HuH-7.5 (cell line): Measurements from ENCODE around the gene DLG4.

Source experiments
- DNase-seq: peaks from one replicate; pipeline ENCODE4 v3.0.0; 2011; ENCODE audit warnings: low spot score

DLG4 gene

GRCh38 chr17:7229504-7229903 is 9.9 kb upstream of the DLG4 start:
- DNase-seq: no peak

GRCh38 chr17:7228920-7229319 is 9.3 kb upstream of the DLG4 start:
- no peak for DNase-seq

- no peak for DNase-seq
Observed at GRCh38 chr17:7226721-7227710, 7.4 kb upstream of the DLG4 start.

- DNase-seq: no peak
Observed at GRCh38 chr17:7225711-7226331, 6.2 kb upstream of the DLG4 start.

GRCh38 chr17:7224661-7225111 is 5.0 kb upstream of the DLG4 start:
- DNase-seq: no peak

- no peak for DNase-seq
Observed at GRCh38 chr17:7224110-7224509, 4.5 kb upstream of the DLG4 start.

GRCh38 chr17:7223375-7223774 is 3.7 kb upstream of the DLG4 start:
- DNase-seq: no peak

GRCh38 chr17:7222972-7223292 is 3.3 kb upstream of the DLG4 start:
- no peak for DNase-seq

- no peak for DNase-seq
Observed at GRCh38 chr17:7222093-7222971, 2.7 kb upstream of the DLG4 start.

GRCh38 chr17:7221278-7222092 is 1.8 kb upstream of the DLG4 start:
- DNase-seq: no peak

GRCh38 chr17:7220593-7221277 is 1.1 kb upstream of the DLG4 start:
- DNase-seq: no peak

GRCh38 chr17:7219229-7219811 is 316 bp downstream of the DLG4 start:
- DNase-seq: no peak

- DNase-seq: no peak
Observed at GRCh38 chr17:7218758-7219157, 878 bp downstream of the DLG4 start.

- no peak for DNase-seq
Observed at GRCh38 chr17:7218166-7218565, 1.5 kb downstream of the DLG4 start.

GRCh38 chr17:7217113-7217987 is 2.3 kb downstream of the DLG4 start:
- DNase-seq: no peak

- no peak for DNase-seq
Observed at GRCh38 chr17:7216242-7217112, 3.2 kb downstream of the DLG4 start.

- DNase-seq: no peak
Observed at GRCh38 chr17:7215652-7216180, 3.9 kb downstream of the DLG4 start.

- DNase-seq: no peak
Observed at GRCh38 chr17:7215136-7215638, 4.4 kb downstream of the DLG4 start.
